Tibial artery (tissue), 4 donors: ENCODE data around the gene SCAMP2.
A peak's percentile ranks its signal among the peaks of the same experiment; 100 is the strongest.

ENCODE experiments used
- DNase-seq, 2 donors: peaks; one replicate each; pipeline ENCODE4 v3.0.0-alpha.2; 2019
- H3K27ac ChIP-seq, 2 donors: fragments of 200-600 bp; sonication (generic) in 1 of 2; 1 replicate in 1 of 2; 2 replicates in 1 of 2; pipeline ENCODE4 v1.5.1; 2018 to 2019; ENCODE audit warnings: mild to moderate bottlenecking in 1 of 2
- H3K27me3 ChIP-seq, 2 donors: fragments of 200-600 bp; sonication (generic) in 1 of 2; one replicate each; pipeline versions ENCODE4 v1.5.1 to v1.6.0; 2016 to 2019
- H3K36me3 ChIP-seq, 3 donors: fragments of 200-600 bp; sonication (generic) in 2 of 3; one replicate each; pipeline ENCODE4 v1.5.1; 2016 to 2019; ENCODE audit warnings: mild to moderate bottlenecking in 2 of 3
- H3K4me1 ChIP-seq, 4 donors: fragments of 200-600 bp; sonication (generic) in 2 of 4; 1 replicate in 3 of 4; 2 replicates in 1 of 4; pipeline ENCODE4 v1.5.1; 2016 to 2019
- H3K4me3 ChIP-seq, 2 donors: fragments of 200-600 bp; sonication (generic) in 1 of 2; 1 replicate in 1 of 2; 2 replicates in 1 of 2; pipeline ENCODE4 v1.5.1; 2018 to 2019; ENCODE audit warnings: mild to moderate bottlenecking in 2 of 2
- H3K9me3 ChIP-seq, 3 donors: fragments of 200-600 bp; sonication (generic) in 1 of 3; one replicate each; pipeline ENCODE4 v1.5.1; 2016 to 2019
- intact Hi-C: fragments of 100-400 bp; cut with DNase I; formaldehyde crosslinking; loops from one replicate; pipeline ENCODE4 v1.15.0; 2023; ENCODE audit warnings: low total_unique reads
- TF ChIP-seq, protein P1 (sequence below), 2 experiments: fragments of 200-600 bp in 1 of 2; fragments of 450-650 bp in 1 of 2; IDR thresholded peaks; one replicate each; pipeline ENCODE4 v1.5.1; 2017 to 2019; ENCODE audit warnings: antibody characterized with exemption in 2 of 2, mild to moderate bottlenecking in 1 of 2, moderate library complexity in 1 of 2

Gene SCAMP2

DNA sequence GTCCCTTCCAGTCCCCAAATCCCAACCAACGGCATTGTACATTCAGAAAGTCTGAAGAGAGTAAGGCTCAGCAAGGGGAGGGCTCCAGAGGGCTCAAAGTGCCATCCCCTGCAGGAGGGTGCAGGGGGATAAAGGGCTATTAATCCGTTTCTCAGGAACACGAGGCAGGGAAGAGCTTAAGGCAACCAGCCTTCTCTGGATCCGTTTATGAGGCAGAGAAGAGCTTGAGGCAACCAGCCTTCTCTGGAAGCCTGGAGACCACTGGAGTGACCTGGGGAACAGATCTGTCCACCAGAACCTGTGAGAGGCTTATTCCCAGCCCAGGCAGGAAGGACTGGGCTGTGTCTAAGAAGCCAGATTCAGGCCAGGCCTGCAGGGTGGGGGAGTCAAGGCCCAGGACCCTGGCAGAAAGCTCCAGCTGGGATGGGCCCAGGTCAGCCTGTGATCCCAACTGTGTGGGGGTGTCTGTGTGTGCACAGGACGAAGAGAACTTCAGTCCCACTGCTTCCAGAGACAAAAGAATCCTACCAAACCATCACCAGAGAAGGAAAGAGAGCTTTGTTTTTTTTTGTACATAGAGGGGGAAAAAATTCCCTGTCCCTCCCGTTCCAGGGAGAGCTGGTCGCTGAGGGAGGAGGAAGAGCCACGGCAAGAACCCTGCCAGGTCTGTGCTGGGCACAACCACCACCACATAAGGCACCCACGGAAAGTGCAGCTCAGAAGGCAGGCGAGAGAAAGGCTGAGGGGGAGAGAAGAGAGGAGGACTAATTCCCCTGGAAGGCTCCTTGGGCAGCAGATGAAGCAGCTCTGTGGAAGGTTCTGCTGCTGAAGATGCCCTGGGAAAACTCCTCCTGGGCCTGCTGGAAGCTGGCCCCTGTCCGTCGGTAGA lies 28.6 kb downstream of the SCAMP2 start:
- no peaks in the 10 kb centered on the region for H3K27me3 ChIP-seq
- peaks cover 19 to 52% (median 39%) of the 10 kb centered on the region in 3 donors for H3K36me3 ChIP-seq
- DNase-seq = no peak
- peaks cover 0 to 28% (median 19%) of the 10 kb centered on the region in 4 donors for H3K4me1 ChIP-seq
- peak overlapping the region; percentile 89 to 96 for H3K27ac ChIP-seq
- intact Hi-C loops = no loop called here
- TF ChIP-seq, protein P1, sequence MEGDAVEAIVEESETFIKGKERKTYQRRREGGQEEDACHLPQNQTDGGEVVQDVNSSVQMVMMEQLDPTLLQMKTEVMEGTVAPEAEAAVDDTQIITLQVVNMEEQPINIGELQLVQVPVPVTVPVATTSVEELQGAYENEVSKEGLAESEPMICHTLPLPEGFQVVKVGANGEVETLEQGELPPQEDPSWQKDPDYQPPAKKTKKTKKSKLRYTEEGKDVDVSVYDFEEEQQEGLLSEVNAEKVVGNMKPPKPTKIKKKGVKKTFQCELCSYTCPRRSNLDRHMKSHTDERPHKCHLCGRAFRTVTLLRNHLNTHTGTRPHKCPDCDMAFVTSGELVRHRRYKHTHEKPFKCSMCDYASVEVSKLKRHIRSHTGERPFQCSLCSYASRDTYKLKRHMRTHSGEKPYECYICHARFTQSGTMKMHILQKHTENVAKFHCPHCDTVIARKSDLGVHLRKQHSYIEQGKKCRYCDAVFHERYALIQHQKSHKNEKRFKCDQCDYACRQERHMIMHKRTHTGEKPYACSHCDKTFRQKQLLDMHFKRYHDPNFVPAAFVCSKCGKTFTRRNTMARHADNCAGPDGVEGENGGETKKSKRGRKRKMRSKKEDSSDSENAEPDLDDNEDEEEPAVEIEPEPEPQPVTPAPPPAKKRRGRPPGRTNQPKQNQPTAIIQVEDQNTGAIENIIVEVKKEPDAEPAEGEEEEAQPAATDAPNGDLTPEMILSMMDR (IDR thresholded peaks at IDR 0.05) = no peak
- H3K4me3 ChIP-seq = no peak overlapping the region
- H3K9me3 ChIP-seq = no peaks in the 10 kb centered on the region

GRCh38 chr15:74843891-74844299 lies 29.3 kb downstream of the SCAMP2 start:
- DNase-seq = no peak
- Histone ChIP-seq H3K4me1 (peaks cover 0 to 28% (median 19%) of the 10 kb centered on the region in 4 donors), H3K27me3 (no peaks in the 10 kb centered on the region), H3K36me3 (peaks cover 14 to 52% (median 39%) of the 10 kb centered on the region in 3 donors), H3K27ac (peak overlapping the region; percentile 89 to 96), H3K4me3 (peak overlapping the region; percentile 89 to 99), H3K9me3 (no peaks in the 10 kb centered on the region)
- intact Hi-C loops = no loop called here
- TF ChIP-seq, protein P1 (IDR thresholded peaks at IDR 0.05) = no peak

GRCh38 chr15:74843445-74843828 lies 29.7 kb downstream of the SCAMP2 start:
- Histone ChIP-seq H3K27ac (peak overlapping the region; percentile 89 to 96), H3K27me3 (no peaks in the 10 kb centered on the region), H3K4me1 (peaks cover 0 to 28% (median 19%) of the 10 kb centered on the region in 4 donors), H3K4me3 (peak overlapping the region; percentile 89 to 99), H3K9me3 (no peaks in the 10 kb centered on the region), H3K36me3 (peaks cover 10 to 52% (median 36%) of the 10 kb centered on the region in 3 donors)
- no peak for DNase-seq
- intact Hi-C loops = no loop called here
- TF ChIP-seq, protein P1 (IDR thresholded peaks at IDR 0.05) = no peak

GRCh38 chr15:74842581-74843444 lies 30.4 kb downstream of the SCAMP2 start, which contains the start of gene ULK3:
TSS of gene ULK3 (minus strand) at chr15:74843156. CDS start at chr15:74843105, 51 bp downstream.
- H3K4me3 ChIP-seq = peak within 1 kb of the TSS; percentile 89 to 99
- no peaks in the 10 kb centered on the region for H3K9me3 ChIP-seq
- intact Hi-C loops = no loop called here
- DNase-seq = peak; percentile 91 to 95
- H3K36me3 ChIP-seq = peaks cover 4 to 52% (median 30%) of the 10 kb centered on the region in 3 donors
- no peaks in the 10 kb centered on the region for H3K27me3 ChIP-seq
- peaks cover 0 to 28% (median 19%) of the 10 kb centered on the region in 4 donors for H3K4me1 ChIP-seq
- H3K27ac ChIP-seq = peak within 1 kb of the TSS; percentile 89 to 96
- TF ChIP-seq, protein P1 (IDR thresholded peaks at IDR 0.05) = peak; percentile 72 to 93

DNA sequence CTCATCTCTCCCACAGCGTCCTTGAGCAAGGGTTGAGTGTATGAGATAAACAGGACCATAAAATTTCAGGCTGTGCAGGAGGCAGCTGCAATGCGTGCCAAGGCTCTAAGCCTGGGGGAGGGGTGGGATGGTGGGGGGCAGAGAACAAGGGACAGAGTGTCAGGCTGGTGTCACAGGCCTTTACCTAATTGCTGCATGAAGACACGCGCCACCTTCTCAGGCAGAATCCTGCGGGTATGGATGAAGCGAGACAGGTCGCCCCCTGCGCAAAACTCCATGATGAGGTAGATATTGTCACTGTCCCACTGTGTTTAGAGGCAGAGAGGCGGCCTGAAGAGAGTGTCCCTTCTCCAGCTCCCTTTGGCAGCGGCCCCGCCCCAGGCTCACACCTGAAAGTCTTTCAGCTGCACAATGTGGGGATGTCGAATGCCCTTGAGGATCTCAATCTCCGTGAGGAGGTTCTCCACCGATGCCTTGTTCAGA lies 31.2 kb downstream of the SCAMP2 start:
- Histone ChIP-seq H3K4me3 (peak overlapping the region; percentile 89 to 99), H3K9me3 (no peaks in the 10 kb centered on the region), H3K4me1 (peaks cover 0 to 28% (median 19%) of the 10 kb centered on the region in 4 donors), H3K27me3 (no peaks in the 10 kb centered on the region), H3K27ac (peak overlapping the region in 1 of 2 donors; percentile 89), H3K36me3 (peaks cover 0 to 53% (median 23%) of the 10 kb centered on the region in 3 donors)
- TF ChIP-seq, protein P1 (IDR thresholded peaks at IDR 0.05) = no peak
- no peak for DNase-seq
- intact Hi-C loops = no loop called here
